ENCODE data around the gene NOP56.

Gene NOP56

GRCh38 chr20:2697768-2698167 is 45.3 kb downstream of the NOP56 start:
- no peak for DNase-seq (ENCODE audit: insufficient read length, low spot score)

GRCh38 chr20:2698186-2698817 is 45.9 kb downstream of the NOP56 start:
- FAIRE-seq = no peak
- TF ChIP-seq POLR2AphosphoS5 (IDR thresholded peaks at IDR 0.05; ENCODE audit: low read depth, low read length) (no peak), PAX5 (IDR thresholded peaks at IDR 0.05; ENCODE audit: insufficient read depth, low read length, severe bottlenecking) (no peak), SPI1 (IDR thresholded peaks at IDR 0.05; ENCODE audit: low read depth, low read length) (no peak), POU2F2 (IDR thresholded peaks at IDR 0.05; ENCODE audit: low read depth, low read length) (no peak), TAF1 (IDR thresholded peaks at IDR 0.05; ENCODE audit: low read depth, low read length) (no peak), POLR2A (IDR thresholded peaks at IDR 0.05; ENCODE audit: low read depth, low read length) (no peak)
- no peak for DNase-seq (ENCODE audit: insufficient read length, low spot score)

More at GRCh38 chr20:2697768-2698167, 45.3 kb downstream of the NOP56 start:
- FAIRE-seq = no peak
- TF ChIP-seq TAF1 (IDR thresholded peaks at IDR 0.05; ENCODE audit: low read depth, low read length) = no peak
- no peak for TF ChIP-seq POLR2A (IDR thresholded peaks at IDR 0.05; ENCODE audit: low read depth, low read length)
- no peak for TF ChIP-seq SPI1 (IDR thresholded peaks at IDR 0.05; ENCODE audit: low read depth, low read length)
- no peak for TF ChIP-seq POLR2AphosphoS5 (IDR thresholded peaks at IDR 0.05; ENCODE audit: low read depth, low read length)
- TF ChIP-seq POU2F2 (IDR thresholded peaks at IDR 0.05; ENCODE audit: low read depth, low read length) = no peak
- no peak for TF ChIP-seq PAX5 (IDR thresholded peaks at IDR 0.05; ENCODE audit: insufficient read depth, low read length, severe bottlenecking)

- TF ChIP-seq POU2F2 (IDR thresholded peaks at IDR 0.05; ENCODE audit: low read depth, low read length) (no peak), POLR2A (IDR thresholded peaks at IDR 0.05; ENCODE audit: low read depth, low read length) (no peak), POLR2AphosphoS5 (IDR thresholded peaks at IDR 0.05; ENCODE audit: low read depth, low read length) (no peak), TAF1 (IDR thresholded peaks at IDR 0.05; ENCODE audit: low read depth, low read length) (no peak), SPI1 (IDR thresholded peaks at IDR 0.05; ENCODE audit: low read depth, low read length) (no peak), PAX5 (IDR thresholded peaks at IDR 0.05; ENCODE audit: insufficient read depth, low read length, severe bottlenecking) (no peak)
- no peak for DNase-seq (ENCODE audit: insufficient read length, low spot score)
- no peak for FAIRE-seq
Observed at GRCh38 chr20:2698912-2699311, 46.5 kb downstream of the NOP56 start.

- no peak for DNase-seq (ENCODE audit: insufficient read length, low spot score)
Observed at GRCh38 chr20:2699775-2700413, 47.5 kb downstream of the NOP56 start.

GRCh38 chr20:2700913-2701620 is 48.6 kb downstream of the NOP56 start:
- DNase-seq (ENCODE audit: insufficient read length, low spot score) (no peak), FAIRE-seq (no peak)
- TF ChIP-seq POU2F2 (IDR thresholded peaks at IDR 0.05; ENCODE audit: low read depth, low read length) (no peak), TAF1 (IDR thresholded peaks at IDR 0.05; ENCODE audit: low read depth, low read length) (no peak), POLR2AphosphoS5 (IDR thresholded peaks at IDR 0.05; ENCODE audit: low read depth, low read length) (no peak), PAX5 (IDR thresholded peaks at IDR 0.05; ENCODE audit: insufficient read depth, low read length, severe bottlenecking) (no peak), POLR2A (IDR thresholded peaks at IDR 0.05; ENCODE audit: low read depth, low read length) (no peak)

More at GRCh38 chr20:2699775-2700413, 47.5 kb downstream of the NOP56 start:
- no peak for TF ChIP-seq TAF1 (IDR thresholded peaks at IDR 0.05; ENCODE audit: low read depth, low read length)
- no peak for FAIRE-seq

- TF ChIP-seq SPI1 (IDR thresholded peaks at IDR 0.05; ENCODE audit: low read depth, low read length) (no peak), POLR2A (IDR thresholded peaks at IDR 0.05; ENCODE audit: low read depth, low read length) (no peak), TAF1 (IDR thresholded peaks at IDR 0.05; ENCODE audit: low read depth, low read length) (no peak), POU2F2 (IDR thresholded peaks at IDR 0.05; ENCODE audit: low read depth, low read length) (no peak), PAX5 (IDR thresholded peaks at IDR 0.05; ENCODE audit: insufficient read depth, low read length, severe bottlenecking) (no peak), POLR2AphosphoS5 (IDR thresholded peaks at IDR 0.05; ENCODE audit: low read depth, low read length) (no peak)
- FAIRE-seq (no peak), DNase-seq (ENCODE audit: insufficient read length, low spot score) (no peak)
Observed at GRCh38 chr20:2701671-2702081, 49.2 kb downstream of the NOP56 start.

GRCh38 chr20:2703716-2704475 is 51.5 kb downstream of the NOP56 start:
- FAIRE-seq (no peak), DNase-seq (ENCODE audit: insufficient read length, low spot score) (no peak)
- TF ChIP-seq TAF1 (IDR thresholded peaks at IDR 0.05; ENCODE audit: low read depth, low read length) = no peak
- no peak for TF ChIP-seq POU2F2 (IDR thresholded peaks at IDR 0.05; ENCODE audit: low read depth, low read length)
- TF ChIP-seq PAX5 (IDR thresholded peaks at IDR 0.05; ENCODE audit: insufficient read depth, low read length, severe bottlenecking) = no peak
- no peak for TF ChIP-seq POLR2AphosphoS5 (IDR thresholded peaks at IDR 0.05; ENCODE audit: low read depth, low read length)
- TF ChIP-seq SPI1 (IDR thresholded peaks at IDR 0.05; ENCODE audit: low read depth, low read length) = no peak
- no peak for TF ChIP-seq POLR2A (IDR thresholded peaks at IDR 0.05; ENCODE audit: low read depth, low read length)

- TF ChIP-seq PAX5 (IDR thresholded peaks at IDR 0.05; ENCODE audit: insufficient read depth, low read length, severe bottlenecking) (no peak), POU2F2 (IDR thresholded peaks at IDR 0.05; ENCODE audit: low read depth, low read length) (no peak), SPI1 (IDR thresholded peaks at IDR 0.05; ENCODE audit: low read depth, low read length) (no peak), TAF1 (IDR thresholded peaks at IDR 0.05; ENCODE audit: low read depth, low read length) (no peak), POLR2AphosphoS5 (IDR thresholded peaks at IDR 0.05; ENCODE audit: low read depth, low read length) (no peak), POLR2A (IDR thresholded peaks at IDR 0.05; ENCODE audit: low read depth, low read length) (no peak)
- no peak for FAIRE-seq
Observed at GRCh38 chr20:2705931-2706645, 53.7 kb downstream of the NOP56 start.

More at GRCh38 chr20:2705931-2706645, 53.7 kb downstream of the NOP56 start:
- DNase-seq (ENCODE audit: insufficient read length, low spot score) = no peak

Data from GM12891 (cell line).